H9 (cell line): Measurements from ENCODE around the gene ENTPD6. TPM values are rescaled to one million over a fixed set of nuclear protein-coding genes. Genes with fewer than 3 reads are reported as not detected.

ENCODE experiments used
- DNase-seq: peaks from one replicate; pipeline ENCODE4 v3.0.0-alpha.2; 2017
- H2AFZ ChIP-seq: one replicate; pipeline ENCODE4 v1.6.1; 2013; ENCODE audit warnings: mild to moderate bottlenecking, low read length, control low read depth, moderate library complexity
- H2AK5ac ChIP-seq: 2 replicates; pipeline ENCODE4 v1.6.1; 2013; ENCODE audit warnings: low read length, control low read depth, mixed read lengths; ENCODE audit not compliant: insufficient read length
- H2BK120ac ChIP-seq: one replicate; pipeline ENCODE4 v1.6.1; 2013; ENCODE audit warnings: low read depth, mild to moderate bottlenecking, low read length, control low read depth, inconsistent platforms; ENCODE audit not compliant: poor library complexity, severe bottlenecking
- H2BK12ac ChIP-seq: 2 replicates; pipeline ENCODE4 v1.6.1; 2013; ENCODE audit warnings: low read length, control low read depth, mixed read lengths, low read depth; ENCODE audit not compliant: insufficient read length
- H2BK15ac ChIP-seq: 2 replicates; pipeline ENCODE4 v1.6.1; 2013; ENCODE audit warnings: low read depth, low read length, control low read depth
- H2BK20ac ChIP-seq: one replicate; pipeline ENCODE4 v1.6.1; 2013; ENCODE audit warnings: low read depth, mild to moderate bottlenecking, low read length, control low read depth, inconsistent platforms; ENCODE audit not compliant: poor library complexity, severe bottlenecking
- H2BK5ac ChIP-seq: 2 replicates; pipeline ENCODE4 v1.6.1; 2013; ENCODE audit warnings: low read length, control low read depth, mixed read lengths; ENCODE audit not compliant: insufficient read length
- H3K14ac ChIP-seq: 2 replicates; pipeline ENCODE4 v1.6.1; 2013; ENCODE audit warnings: low read length, control low read depth; ENCODE audit not compliant: insufficient read depth
- H3K18ac ChIP-seq: 2 replicates; pipeline ENCODE4 v1.6.1; 2013; ENCODE audit warnings: low read depth, mild to moderate bottlenecking, mixed read lengths, low read length, control low read depth; ENCODE audit not compliant: insufficient read length
- H3K23ac ChIP-seq: 2 replicates; pipeline ENCODE4 v1.6.1; 2013; ENCODE audit warnings: low read length, control low read depth, mixed read lengths, low read depth; ENCODE audit not compliant: insufficient read length
- H3K23me2 ChIP-seq: 2 replicates; pipeline ENCODE4 v1.6.1; 2013; ENCODE audit warnings: low read depth, mild to moderate bottlenecking, mixed read lengths, low read length, control low read depth; ENCODE audit not compliant: insufficient read length, poor library complexity, severe bottlenecking
- H3K27ac ChIP-seq: 2 replicates; pipeline ENCODE4 v1.5.1; 2013; ENCODE audit warnings: low read length, control low read depth, mixed read lengths, low read depth; ENCODE audit not compliant: insufficient read length
- H3K27me3 ChIP-seq: 2 replicates; pipeline ENCODE4 v1.6.1; 2013; ENCODE audit warnings: low read length, control low read depth, inconsistent platforms; ENCODE audit not compliant: insufficient read depth
- H3K4ac ChIP-seq: 2 replicates; pipeline ENCODE4 v1.6.1; 2013; ENCODE audit warnings: low read depth, mild to moderate bottlenecking, control low read depth, inconsistent platforms, low read length, moderate library complexity
- H3K4me1 ChIP-seq: 2 replicates; pipeline ENCODE4 v1.6.1; 2013; ENCODE audit warnings: low read length, control low read depth, inconsistent platforms; ENCODE audit not compliant: insufficient read depth
- H3K4me2 ChIP-seq: 2 replicates; pipeline ENCODE4 v1.6.1; 2013; ENCODE audit warnings: low read length, control low read depth, mixed read lengths; ENCODE audit not compliant: insufficient read length, insufficient read depth
- H3K56ac ChIP-seq: 2 replicates; pipeline ENCODE4 v1.6.1; 2013; ENCODE audit warnings: low read depth, mild to moderate bottlenecking, mixed read lengths, low read length, control low read depth; ENCODE audit not compliant: insufficient read length
- H3K79me1 ChIP-seq: 2 replicates; pipeline ENCODE4 v1.6.1; 2013; ENCODE audit warnings: low read depth, mild to moderate bottlenecking, moderate library complexity, low read length, control low read depth, inconsistent platforms; ENCODE audit not compliant: insufficient read depth, poor library complexity, severe bottlenecking
- H3K79me2 ChIP-seq: 2 replicates; pipeline ENCODE4 v1.6.1; 2013; ENCODE audit warnings: low read length, control low read depth, inconsistent platforms; ENCODE audit not compliant: insufficient read depth
- H3K9ac ChIP-seq: 2 replicates; pipeline ENCODE4 v1.6.1; 2013; ENCODE audit warnings: low read length, control low read depth, mixed read lengths; ENCODE audit not compliant: insufficient read length; ENCODE audit errors: extremely low read depth
- H3K9me3 ChIP-seq: one replicate; pipeline ENCODE4 v1.6.1; 2013; ENCODE audit warnings: low read depth, low read length, inconsistent platforms; ENCODE audit not compliant: control insufficient read depth
- H3T11ph ChIP-seq: one replicate; pipeline ENCODE4 v1.6.1; 2013; ENCODE audit warnings: mild to moderate bottlenecking, low read length, control low read depth, inconsistent platforms
- H4K20me1 ChIP-seq: one replicate; pipeline ENCODE4 v1.6.1; 2013; ENCODE audit not compliant: control insufficient read depth, insufficient read length, insufficient read depth
- H4K5ac ChIP-seq: 2 replicates; pipeline ENCODE4 v1.6.1; 2013; ENCODE audit warnings: low read depth, mild to moderate bottlenecking, mixed read lengths, low read length, control low read depth; ENCODE audit not compliant: insufficient read length
- H4K8ac ChIP-seq: replicated peaks from 2 replicates; pipeline ENCODE4 v1.6.1; 2013; ENCODE audit warnings: low read length, control low read depth, mixed read lengths, low read depth; ENCODE audit not compliant: insufficient read length
- H4K91ac ChIP-seq: 2 replicates; pipeline ENCODE4 v1.6.1; 2013; ENCODE audit warnings: low read depth, mild to moderate bottlenecking, moderate library complexity, mixed read lengths, low read length, control low read depth; ENCODE audit not compliant: insufficient read length
- H3K27ac Mint-ChIP-seq, 3 experiments: 2 replicates in 2 of 3; 3 replicates in 1 of 3; pipeline ENCODE4 v1.8.0; 2020 to 2021; ENCODE audit warnings: mixed read lengths in 3 of 3, mild to moderate bottlenecking in 1 of 3, moderate library complexity in 1 of 3
- H3K27me3 Mint-ChIP-seq: 2 replicates; pipeline ENCODE4 v1.8.0; 2021; ENCODE audit warnings: low read depth, mild to moderate bottlenecking, moderate library complexity, mixed read lengths
- H3K36me3 Mint-ChIP-seq, 3 experiments: 2 replicates in 2 of 3; 3 replicates in 1 of 3; pipeline ENCODE4 v1.8.0; 2020 to 2021; ENCODE audit warnings: low read depth in 3 of 3, mixed read lengths in 3 of 3; ENCODE audit not compliant: insufficient read depth in 1 of 3
- H3K4me1 Mint-ChIP-seq, 2 experiments: 2 replicates each; pipeline ENCODE4 v1.8.0; 2020; ENCODE audit warnings: mixed read lengths in 2 of 2
- H3K4me3 Mint-ChIP-seq, 2 experiments: 2 replicates in 1 of 2; 3 replicates in 1 of 2; pipeline ENCODE4 v1.8.0; 2020 to 2021; ENCODE audit warnings: mild to moderate bottlenecking in 2 of 2, mixed read lengths in 2 of 2, moderate library complexity in 1 of 2
- H3K9me3 Mint-ChIP-seq, 2 experiments: 2 replicates in 1 of 2; 3 replicates in 1 of 2; pipeline ENCODE4 v1.8.0; 2020; ENCODE audit warnings: mild to moderate bottlenecking in 2 of 2, mixed read lengths in 2 of 2, moderate library complexity in 1 of 2
- WGBS: extraction: QIAGEN DNeasy Blood & Tissue Kit; methylation state at CpG from one replicate; pipeline ENCODE4 v1.1.7; 2013; ENCODE audit warnings: missing lambda C conversion rate, low lambda C conversion rate, mixed read lengths; ENCODE audit not compliant: insufficient read length; ENCODE audit errors: extremely low coverage; 5-methylcytosine and 5-hydroxymethylcytosine counted together
- total RNA-seq: library from RNA; stranded (reverse); gene quantifications from 2 replicates; pipeline ENCODE4 v1.2.1, GENCODE V29; 2021
- TF ChIP-seq, protein P1 (sequence below): fragments of 200-600 bp; sonication (generic); conservative IDR thresholded peaks from 3 replicates; pipeline ENCODE4 v1.8.0; 2021; ENCODE audit warnings: antibody characterized with exemption, mild to moderate bottlenecking

Gene ENTPD6
- total RNA-seq, 1 experiment from 2014 or later: 57.4 TPM

DNA sequence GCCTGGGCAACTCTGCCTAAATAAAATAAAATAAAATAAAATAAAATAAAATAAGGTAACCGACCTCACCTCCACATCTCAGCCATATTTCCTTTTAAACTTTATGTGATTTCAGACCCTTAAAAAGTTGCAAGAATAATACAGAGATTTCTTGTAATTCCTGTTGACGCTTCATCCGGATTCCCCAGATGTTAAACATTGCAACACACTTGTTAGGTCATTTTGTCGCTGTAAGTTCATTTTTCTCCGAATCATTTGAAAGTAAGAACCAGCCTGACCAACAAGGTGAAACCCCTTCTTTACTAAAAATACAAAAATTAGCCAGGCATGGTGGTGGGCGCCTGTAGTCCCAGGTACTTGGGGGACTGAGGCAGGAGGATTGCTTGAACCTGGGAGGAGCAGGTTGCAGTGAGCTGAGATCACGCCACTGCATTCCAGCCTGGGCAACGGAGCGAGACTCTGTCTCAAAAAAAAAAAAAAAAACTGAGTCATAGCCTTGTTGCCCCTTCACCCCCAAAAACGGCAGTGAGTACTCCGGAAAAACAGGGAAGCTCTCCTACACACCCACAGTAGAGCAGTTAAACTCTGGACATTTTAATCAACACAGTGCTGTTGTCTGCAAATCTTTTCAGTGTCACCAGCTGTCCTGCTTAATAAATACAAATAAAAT is 58.2 kb downstream of the ENTPD6 start:
- TF ChIP-seq, protein P1, sequence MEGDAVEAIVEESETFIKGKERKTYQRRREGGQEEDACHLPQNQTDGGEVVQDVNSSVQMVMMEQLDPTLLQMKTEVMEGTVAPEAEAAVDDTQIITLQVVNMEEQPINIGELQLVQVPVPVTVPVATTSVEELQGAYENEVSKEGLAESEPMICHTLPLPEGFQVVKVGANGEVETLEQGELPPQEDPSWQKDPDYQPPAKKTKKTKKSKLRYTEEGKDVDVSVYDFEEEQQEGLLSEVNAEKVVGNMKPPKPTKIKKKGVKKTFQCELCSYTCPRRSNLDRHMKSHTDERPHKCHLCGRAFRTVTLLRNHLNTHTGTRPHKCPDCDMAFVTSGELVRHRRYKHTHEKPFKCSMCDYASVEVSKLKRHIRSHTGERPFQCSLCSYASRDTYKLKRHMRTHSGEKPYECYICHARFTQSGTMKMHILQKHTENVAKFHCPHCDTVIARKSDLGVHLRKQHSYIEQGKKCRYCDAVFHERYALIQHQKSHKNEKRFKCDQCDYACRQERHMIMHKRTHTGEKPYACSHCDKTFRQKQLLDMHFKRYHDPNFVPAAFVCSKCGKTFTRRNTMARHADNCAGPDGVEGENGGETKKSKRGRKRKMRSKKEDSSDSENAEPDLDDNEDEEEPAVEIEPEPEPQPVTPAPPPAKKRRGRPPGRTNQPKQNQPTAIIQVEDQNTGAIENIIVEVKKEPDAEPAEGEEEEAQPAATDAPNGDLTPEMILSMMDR: no peak
- Histone ChIP-seq H4K8ac (no peak overlapping the region), H3K79me1 (no peaks in the 10 kb centered on the region), H2AFZ (no peak overlapping the region), H3K9me3 (no peaks in the 10 kb centered on the region), H2BK12ac (no peak overlapping the region), H3T11ph (no peak overlapping the region), H3K18ac (no peak overlapping the region), H3K9ac (no peak overlapping the region), H3K23me2 (no peaks in the 10 kb centered on the region), H3K56ac (no peak overlapping the region), H4K5ac (no peak overlapping the region), H4K91ac (no peak overlapping the region), H2BK5ac (no peak overlapping the region), H3K23ac (no peak overlapping the region), H4K20me1 (no peaks in the 10 kb centered on the region), H2BK15ac (no peak overlapping the region), H3K4me1 (no peaks in the 10 kb centered on the region), H2AK5ac (no peak overlapping the region), H3K4ac (no peak overlapping the region), H3K4me2 (no peak overlapping the region), H3K14ac (no peak overlapping the region), H3K27ac (no peak overlapping the region), H3K79me2 (peaks cover 7% of the 10 kb centered on the region; the same call in 1 of the 2 replicates), H2BK20ac (no peak overlapping the region), H3K27me3 (no peaks in the 10 kb centered on the region), H2BK120ac (no peak overlapping the region)
- Mint-ChIP-seq H3K4me1 (peaks cover 26 to 34% of the 10 kb centered on the region in 2 experiments), H3K27me3 (no peaks in the 10 kb centered on the region), H3K4me3 (no peak overlapping the region), H3K36me3 (peaks cover 9 to 14% (median 13%) of the 10 kb centered on the region in 3 experiments), H3K27ac (no peak overlapping the region), H3K9me3 (peaks cover 0 to 1% of the 10 kb centered on the region in 2 experiments; a peak in 2 of 5 replicates)
- no CpG with 5 or more reads among the region's 11 CpGs for WGBS
- no peak for DNase-seq
